HCT116 (cell line): ENCODE results near the gene CLDN15. TPM values are rescaled to one million over a fixed set of nuclear protein-coding genes. Genes with fewer than 3 reads are reported as not detected.

Source experiments
- ATAC-seq: fragments of 200-7000 bp; cut with Tn5 transposase; 2 replicates; pipeline ENCODE4 v1.9.1; 2020; ENCODE audit warnings: mild to moderate bottlenecking, moderate library complexity
- BruUV-seq: library from RNA; stranded (reverse); fragments of 400-500 nt; replicated peaks from 2 replicates; lab custom pipeline; 2021; lab: Mats Ljungman, UMichigan
- CTCF ChIA-PET: fragments of 300-600 bp; sonication (Branson Sonifier 250); formaldehyde crosslinking; loops from one replicate; lab custom pipeline; 2021; ENCODE audit warnings: antibody characterized with exemption; lab: Charles Lee
- POLR2A ChIA-PET: fragments of 300-600, 350-600 bp; sonication (Branson Sonifier 250); formaldehyde crosslinking; loops from one replicate; lab custom pipeline; 2021; ENCODE audit warnings: antibody characterized with exemption; lab: Charles Lee
- RAD21 ChIA-PET, 2 experiments: fragments of 300-600 bp; sonication (Branson Sonifier 250); formaldehyde crosslinking; loops; one replicate each; lab custom pipeline; 2023; ENCODE audit warnings: low total read pairs in 2 of 2; ENCODE audit not compliant: uncharacterized antibody in 2 of 2, unreplicated experiment in 2 of 2, low non-redundant PET in 1 of 2; lab: Charles Lee
- DNase-seq: peaks from one replicate; pipeline ENCODE4 v3.0.0-alpha.2; 2010; ENCODE audit warnings: low read depth, low spot score
- H2AFZ ChIP-seq: fragments of 200-600 bp; shearing (Covaris generic), sonication (generic); 2 replicates; pipeline ENCODE4 v1.6.1; 2017; ENCODE audit warnings: low read depth, mixed run types, mixed read lengths, antibody characterized with exemption, low read length; ENCODE audit not compliant: poor library complexity, severe bottlenecking
- H3K27ac ChIP-seq: 2 replicates; pipeline ENCODE4 v1.5.1; 2012; ENCODE audit warnings: low read depth, low read length
- H3K27me3 ChIP-seq: fragments of 200-600 bp; sonication (generic); 2 replicates; pipeline ENCODE4 v1.6.1; 2016; ENCODE audit warnings: mixed run types, low read length, mixed read lengths; ENCODE audit not compliant: insufficient read depth
- H3K36me3 ChIP-seq, 2 experiments: fragments of 200-500 bp in 1 of 2; fragments of 200-600 bp in 1 of 2; sonication (Bioruptor generic) in 1 of 2; sonication (generic) in 1 of 2; 2 replicates each; pipeline versions ENCODE4 v1.5.1 to v1.6.1; 2014 to 2016; ENCODE audit warnings: low read length in 2 of 2, inconsistent platforms in 1 of 2, mixed read lengths in 1 of 2, mixed run types in 1 of 2; ENCODE audit not compliant: insufficient read depth in 2 of 2, control insufficient read depth in 1 of 2
- H3K4me1 ChIP-seq, 2 experiments: fragments of 200-600 bp in 1 of 2; sonication (generic) in 1 of 2; 2 replicates each; pipeline versions ENCODE4 v1.5.1 to v1.6.1; 2012 to 2017; ENCODE audit warnings: low read length in 2 of 2, inconsistent platforms in 1 of 2, mild to moderate bottlenecking in 1 of 2, mixed read lengths in 1 of 2, mixed run types in 1 of 2, moderate library complexity in 1 of 2; ENCODE audit not compliant: insufficient read depth in 2 of 2, control insufficient read depth in 1 of 2
- H3K4me2 ChIP-seq: fragments of 200-600 bp; sonication (generic); 2 replicates; pipeline ENCODE4 v1.6.1; 2017; ENCODE audit warnings: mixed run types, low read length, mixed read lengths
- H3K4me3 ChIP-seq, 2 experiments: fragments of 200-600 bp in 1 of 2; sonication (generic) in 1 of 2; replicated peaks in 1 of 2; 2 replicates each; pipeline ENCODE4 v1.5.1; 2011 to 2016; ENCODE audit warnings: low read length in 2 of 2, control low read depth in 1 of 2, low read depth in 1 of 2, mild to moderate bottlenecking in 1 of 2, mixed read lengths in 1 of 2, mixed run types in 1 of 2
- H3K79me2 ChIP-seq: fragments of 200-600 bp; sonication (generic); 2 replicates; pipeline ENCODE4 v1.6.1; 2017; ENCODE audit warnings: mild to moderate bottlenecking, mixed run types, low read length, moderate library complexity, mixed read lengths; ENCODE audit not compliant: insufficient read depth
- H3K9ac ChIP-seq: fragments of 200-600 bp; sonication (generic); 2 replicates; pipeline ENCODE4 v1.6.1; 2016; ENCODE audit warnings: low read length, mixed read lengths
- H3K9me2 ChIP-seq: fragments of 200-600 bp; sonication (generic), shearing (Covaris generic); 2 replicates; pipeline ENCODE4 v1.6.1; 2017; ENCODE audit warnings: mixed run types, mild to moderate bottlenecking, moderate library complexity; ENCODE audit not compliant: insufficient read depth
- H3K9me3 ChIP-seq, 2 experiments: fragments of 200-500 bp in 1 of 2; fragments of 200-600 bp in 1 of 2; sonication (Bioruptor generic) in 1 of 2; sonication (generic) in 1 of 2; 2 replicates each; pipeline ENCODE4 v1.6.1; 2014 to 2017; ENCODE audit warnings: low read length in 2 of 2, mixed read lengths in 2 of 2, inconsistent platforms in 1 of 2, low read depth in 1 of 2, mild to moderate bottlenecking in 1 of 2, mixed run types in 1 of 2, moderate library complexity in 1 of 2; ENCODE audit not compliant: control insufficient read depth in 1 of 2, insufficient read depth in 1 of 2
- H4K20me1 ChIP-seq: fragments of 200-600 bp; sonication (generic), shearing (Covaris generic); 2 replicates; pipeline ENCODE4 v1.6.1; 2017; ENCODE audit warnings: mixed run types, mild to moderate bottlenecking, moderate library complexity; ENCODE audit not compliant: insufficient read depth
- POLR2A ChIP-seq: IDR thresholded peaks from 2 replicates; pipeline ENCODE4 v1.7.0; 2011; ENCODE audit warnings: borderline replicate concordance; ENCODE audit not compliant: insufficient read depth, insufficient read length; ENCODE audit errors: extremely low read depth
- RAD21 ChIP-seq: IDR thresholded peaks from 2 replicates; pipeline ENCODE4 v1.6.1; 2012; ENCODE audit warnings: low read depth, mild to moderate bottlenecking
- ZNF274 ChIP-seq: fragments of 200-500 bp; sonication (Bioruptor generic); IDR thresholded peaks from 2 replicates; pipeline ENCODE4 v1.6.1; 2014; ENCODE audit warnings: mild to moderate bottlenecking, low read depth, low read length, inconsistent platforms
- intact Hi-C: fragments of 100-400 bp; cut with micrococcal nuclease; formaldehyde crosslinking; loops from 2 replicates; pipeline ENCODE4 v1.10.0; 2022
- total RNA-seq: library from RNA; stranded (reverse); gene quantifications from one replicate; pipeline ENCODE4 v1.2.1, GENCODE V29; 2021; ENCODE audit not compliant: unreplicated experiment
- TF ChIP-seq, protein P1 (sequence below): IDR thresholded peaks from 2 replicates; pipeline ENCODE4 v1.6.1; 2012
- TF ChIP-seq, protein P2 (sequence below), 3 experiments: fragments of 200-600 bp in 1 of 3; sonication (generic) in 1 of 3; IDR thresholded peaks in 2 of 3; conservative IDR thresholded peaks in 1 of 3; 2 replicates each; pipeline ENCODE4 v1.5.1; 2012 to 2017; ENCODE audit warnings: low read depth in 2 of 3, low read length in 2 of 3, antibody characterized with exemption in 1 of 3, borderline replicate concordance in 1 of 3, control low read depth in 1 of 3, mild to moderate bottlenecking in 1 of 3, mixed read lengths in 1 of 3, mixed run types in 1 of 3, moderate library complexity in 1 of 3; ENCODE audit not compliant: insufficient read depth in 1 of 3
- TF ChIP-seq, protein P3 (sequence below): IDR thresholded peaks from 2 replicates; pipeline ENCODE4 v1.6.1; 2011; ENCODE audit warnings: mild to moderate bottlenecking, low read length, moderate library complexity; ENCODE audit not compliant: insufficient replicate concordance; ENCODE audit errors: extremely low read depth

Gene CLDN15
- total RNA-seq, 1 experiment from 2014 or later = 16.9 TPM

DNA sequence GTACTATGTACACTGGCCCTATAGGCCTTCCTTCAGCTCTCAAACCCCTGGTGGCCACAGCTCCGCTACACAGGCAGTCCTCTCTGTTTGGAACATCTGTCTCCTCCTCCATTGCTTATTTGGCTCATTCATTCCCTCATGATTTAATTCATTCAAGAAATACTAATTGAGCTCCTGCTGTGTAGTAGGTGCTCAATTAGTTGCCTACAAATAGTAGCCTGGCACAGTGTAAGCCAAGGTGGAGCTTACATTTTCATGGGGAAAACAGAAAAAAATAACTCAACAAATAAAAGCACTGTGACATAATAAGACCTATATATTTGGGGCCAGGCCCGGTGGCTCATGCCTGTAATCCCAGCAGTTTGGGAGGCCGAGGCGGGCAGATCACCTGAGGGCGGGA lies 10.7 kb upstream of the CLDN15 start:
- H3K9me2 ChIP-seq = no peaks in the 10 kb centered on the region
- H3K27ac ChIP-seq = no peak overlapping the region
- TF ChIP-seq, protein P1, sequence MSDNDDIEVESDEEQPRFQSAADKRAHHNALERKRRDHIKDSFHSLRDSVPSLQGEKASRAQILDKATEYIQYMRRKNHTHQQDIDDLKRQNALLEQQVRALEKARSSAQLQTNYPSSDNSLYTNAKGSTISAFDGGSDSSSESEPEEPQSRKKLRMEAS = no peak
- TF ChIP-seq, protein P2, sequence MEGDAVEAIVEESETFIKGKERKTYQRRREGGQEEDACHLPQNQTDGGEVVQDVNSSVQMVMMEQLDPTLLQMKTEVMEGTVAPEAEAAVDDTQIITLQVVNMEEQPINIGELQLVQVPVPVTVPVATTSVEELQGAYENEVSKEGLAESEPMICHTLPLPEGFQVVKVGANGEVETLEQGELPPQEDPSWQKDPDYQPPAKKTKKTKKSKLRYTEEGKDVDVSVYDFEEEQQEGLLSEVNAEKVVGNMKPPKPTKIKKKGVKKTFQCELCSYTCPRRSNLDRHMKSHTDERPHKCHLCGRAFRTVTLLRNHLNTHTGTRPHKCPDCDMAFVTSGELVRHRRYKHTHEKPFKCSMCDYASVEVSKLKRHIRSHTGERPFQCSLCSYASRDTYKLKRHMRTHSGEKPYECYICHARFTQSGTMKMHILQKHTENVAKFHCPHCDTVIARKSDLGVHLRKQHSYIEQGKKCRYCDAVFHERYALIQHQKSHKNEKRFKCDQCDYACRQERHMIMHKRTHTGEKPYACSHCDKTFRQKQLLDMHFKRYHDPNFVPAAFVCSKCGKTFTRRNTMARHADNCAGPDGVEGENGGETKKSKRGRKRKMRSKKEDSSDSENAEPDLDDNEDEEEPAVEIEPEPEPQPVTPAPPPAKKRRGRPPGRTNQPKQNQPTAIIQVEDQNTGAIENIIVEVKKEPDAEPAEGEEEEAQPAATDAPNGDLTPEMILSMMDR (IDR thresholded peaks at IDR 0.05 in 2 of 3, conservative IDR thresholded peaks at IDR 0.05 in 1 of 3; ENCODE audit: borderline replicate concordance in 1 of 3, insufficient read depth in 1 of 3, low read depth in 2 of 3, low read length in 2 of 3) = 0 out of 6 replicates have a peak, but pooled peaks of 2 of the 3 experiments have one; percentile 6 to 14
- TF ChIP-seq ZNF274 (no peak), POLR2A (no peak), RAD21 (no peak)
- TF ChIP-seq, protein P3, sequence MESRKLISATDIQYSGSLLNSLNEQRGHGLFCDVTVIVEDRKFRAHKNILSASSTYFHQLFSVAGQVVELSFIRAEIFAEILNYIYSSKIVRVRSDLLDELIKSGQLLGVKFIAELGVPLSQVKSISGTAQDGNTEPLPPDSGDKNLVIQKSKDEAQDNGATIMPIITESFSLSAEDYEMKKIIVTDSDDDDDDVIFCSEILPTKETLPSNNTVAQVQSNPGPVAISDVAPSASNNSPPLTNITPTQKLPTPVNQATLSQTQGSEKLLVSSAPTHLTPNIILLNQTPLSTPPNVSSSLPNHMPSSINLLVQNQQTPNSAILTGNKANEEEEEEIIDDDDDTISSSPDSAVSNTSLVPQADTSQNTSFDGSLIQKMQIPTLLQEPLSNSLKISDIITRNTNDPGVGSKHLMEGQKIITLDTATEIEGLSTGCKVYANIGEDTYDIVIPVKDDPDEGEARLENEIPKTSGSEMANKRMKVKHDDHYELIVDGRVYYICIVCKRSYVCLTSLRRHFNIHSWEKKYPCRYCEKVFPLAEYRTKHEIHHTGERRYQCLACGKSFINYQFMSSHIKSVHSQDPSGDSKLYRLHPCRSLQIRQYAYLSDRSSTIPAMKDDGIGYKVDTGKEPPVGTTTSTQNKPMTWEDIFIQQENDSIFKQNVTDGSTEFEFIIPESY = no peak
- H3K36me3 ChIP-seq = peaks cover 4 to 5% of the 10 kb centered on the region in 2 experiments
- peaks cover 74% of the 10 kb centered on the region for H3K79me2 ChIP-seq
- no peak overlapping the region for H2AFZ ChIP-seq
- H3K4me1 ChIP-seq = peaks cover 14 to 38% of the 10 kb centered on the region in 2 experiments
- CTCF ChIA-PET = no interaction called here
- H3K27me3 ChIP-seq = no peaks in the 10 kb centered on the region
- no peaks in the 10 kb centered on the region for H3K9me3 ChIP-seq
- ATAC-seq (no peak), DNase-seq (no peak)
- no peak overlapping the region for H3K4me2 ChIP-seq
- RAD21 ChIA-PET = no interaction called here
- H3K4me3 ChIP-seq = no peak overlapping the region
- intact Hi-C loops = no loop called here
- POLR2A ChIA-PET = no interaction called here
- BruUV-seq = no TSS peak
- H3K9ac ChIP-seq = no peak overlapping the region
- no peaks in the 10 kb centered on the region for H4K20me1 ChIP-seq
